ENCODE results near the gene TDG.

Gene TDG

DNA sequence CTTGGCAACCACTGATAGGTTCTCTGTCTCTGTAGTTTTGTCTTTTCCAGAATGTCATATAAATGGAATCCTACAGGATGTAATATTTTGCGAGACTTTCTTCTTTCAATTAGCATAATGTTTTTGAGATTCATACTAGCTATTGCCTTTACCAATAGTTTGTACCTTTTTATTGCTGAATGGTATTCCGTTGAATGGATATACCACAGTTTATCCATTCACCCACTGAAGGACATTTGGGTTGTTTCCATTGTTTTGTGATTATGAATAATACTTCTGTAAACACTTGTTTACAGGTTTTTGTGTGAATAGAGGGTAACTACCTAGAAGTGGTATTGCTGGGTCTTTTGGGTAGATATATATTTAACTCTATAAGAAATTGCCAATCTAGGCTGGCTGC is 58.0 kb downstream of the TDG start:
- H3K27ac ChIP-seq (ENCODE audit: low read length) = no peak overlapping the region
- no peaks in the 10 kb centered on the region for H3K9me2 ChIP-seq (replicated peaks; ENCODE audit: insufficient read depth, low read length)
- H3K9ac ChIP-seq (ENCODE audit: low read length) = no peak overlapping the region
- TF ChIP-seq, protein P1, sequence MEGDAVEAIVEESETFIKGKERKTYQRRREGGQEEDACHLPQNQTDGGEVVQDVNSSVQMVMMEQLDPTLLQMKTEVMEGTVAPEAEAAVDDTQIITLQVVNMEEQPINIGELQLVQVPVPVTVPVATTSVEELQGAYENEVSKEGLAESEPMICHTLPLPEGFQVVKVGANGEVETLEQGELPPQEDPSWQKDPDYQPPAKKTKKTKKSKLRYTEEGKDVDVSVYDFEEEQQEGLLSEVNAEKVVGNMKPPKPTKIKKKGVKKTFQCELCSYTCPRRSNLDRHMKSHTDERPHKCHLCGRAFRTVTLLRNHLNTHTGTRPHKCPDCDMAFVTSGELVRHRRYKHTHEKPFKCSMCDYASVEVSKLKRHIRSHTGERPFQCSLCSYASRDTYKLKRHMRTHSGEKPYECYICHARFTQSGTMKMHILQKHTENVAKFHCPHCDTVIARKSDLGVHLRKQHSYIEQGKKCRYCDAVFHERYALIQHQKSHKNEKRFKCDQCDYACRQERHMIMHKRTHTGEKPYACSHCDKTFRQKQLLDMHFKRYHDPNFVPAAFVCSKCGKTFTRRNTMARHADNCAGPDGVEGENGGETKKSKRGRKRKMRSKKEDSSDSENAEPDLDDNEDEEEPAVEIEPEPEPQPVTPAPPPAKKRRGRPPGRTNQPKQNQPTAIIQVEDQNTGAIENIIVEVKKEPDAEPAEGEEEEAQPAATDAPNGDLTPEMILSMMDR (IDR thresholded peaks at IDR 0.05; ENCODE audit: low read length) = no peak
- TF ChIP-seq EZH2phosphoT487 (IDR thresholded peaks at IDR 0.05; ENCODE audit: low read length) (no peak), EZH2 (optimal IDR thresholded peaks at IDR 0.05; ENCODE audit: low read depth, low read length) (no peak)
- H3K4me2 ChIP-seq (ENCODE audit: low read depth, low read length) = no peak overlapping the region
- no peak overlapping the region for H3K4me3 ChIP-seq (ENCODE audit: low read length)
- no peaks in the 10 kb centered on the region for H3K36me3 ChIP-seq (replicated peaks; ENCODE audit: insufficient read depth, low read length)
- H3K4me1 ChIP-seq (ENCODE audit: low read length) = no peaks in the 10 kb centered on the region
- H3F3A ChIP-seq (ENCODE audit: insufficient read depth, low read length) = no peaks in the 10 kb centered on the region
- H3K27me3 ChIP-seq (replicated peaks; ENCODE audit: insufficient read depth, low read length) = no peaks in the 10 kb centered on the region
- no peaks in the 10 kb centered on the region for H3K9me3 ChIP-seq (replicated peaks; ENCODE audit: insufficient read depth, low read length)
- no peaks in the 10 kb centered on the region for H3K79me2 ChIP-seq (ENCODE audit: low read length)
- no peak overlapping the region for H2AFZ ChIP-seq (ENCODE audit: low read length)
- no peaks in the 10 kb centered on the region for H4K20me1 ChIP-seq (ENCODE audit: insufficient read depth, low read length)
- no peak for DNase-seq

DNA sequence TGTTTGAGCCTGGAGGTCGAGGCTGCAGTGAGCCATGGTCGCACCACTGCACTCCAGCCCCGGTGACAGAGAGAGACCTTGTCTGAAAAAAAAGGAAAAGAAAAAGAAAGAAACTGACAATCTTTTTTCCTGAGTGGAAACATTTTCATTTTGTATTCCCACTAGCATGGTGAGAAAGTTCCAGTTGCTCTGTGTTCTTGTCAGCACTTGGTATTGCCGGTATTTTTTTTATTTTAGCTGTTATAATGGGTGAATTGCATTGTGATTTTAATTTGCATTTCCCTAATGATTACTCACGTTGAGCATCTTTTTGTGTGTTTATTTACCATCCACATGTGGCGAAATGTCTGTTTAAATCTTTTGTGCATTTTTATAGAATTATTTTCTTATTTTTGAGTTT is 58.7 kb downstream of the TDG start:
- no peak overlapping the region for H3K9ac ChIP-seq (ENCODE audit: low read length)
- H3K4me2 ChIP-seq (ENCODE audit: low read depth, low read length) = no peak overlapping the region
- H3K9me3 ChIP-seq (replicated peaks; ENCODE audit: insufficient read depth, low read length) = no peaks in the 10 kb centered on the region
- no peaks in the 10 kb centered on the region for H3K79me2 ChIP-seq (ENCODE audit: low read length)
- H3F3A ChIP-seq (ENCODE audit: insufficient read depth, low read length) = no peaks in the 10 kb centered on the region
- H3K27me3 ChIP-seq (replicated peaks; ENCODE audit: insufficient read depth, low read length) = no peaks in the 10 kb centered on the region
- H3K36me3 ChIP-seq (replicated peaks; ENCODE audit: insufficient read depth, low read length) = no peaks in the 10 kb centered on the region
- no peaks in the 10 kb centered on the region for H3K9me2 ChIP-seq (replicated peaks; ENCODE audit: insufficient read depth, low read length)
- H3K27ac ChIP-seq (ENCODE audit: low read length) = no peak overlapping the region
- H3K4me1 ChIP-seq (ENCODE audit: low read length) = no peaks in the 10 kb centered on the region
- no peak overlapping the region for H2AFZ ChIP-seq (ENCODE audit: low read length)
- TF ChIP-seq EZH2 (optimal IDR thresholded peaks at IDR 0.05; ENCODE audit: low read depth, low read length) = no peak
- TF ChIP-seq, protein P1 (IDR thresholded peaks at IDR 0.05; ENCODE audit: low read length) = no peak
- TF ChIP-seq EZH2phosphoT487 (IDR thresholded peaks at IDR 0.05; ENCODE audit: low read length) = no peak
- no peak overlapping the region for H3K4me3 ChIP-seq (ENCODE audit: low read length)
- no peaks in the 10 kb centered on the region for H4K20me1 ChIP-seq (ENCODE audit: insufficient read depth, low read length)
- no peak for DNase-seq

DNA sequence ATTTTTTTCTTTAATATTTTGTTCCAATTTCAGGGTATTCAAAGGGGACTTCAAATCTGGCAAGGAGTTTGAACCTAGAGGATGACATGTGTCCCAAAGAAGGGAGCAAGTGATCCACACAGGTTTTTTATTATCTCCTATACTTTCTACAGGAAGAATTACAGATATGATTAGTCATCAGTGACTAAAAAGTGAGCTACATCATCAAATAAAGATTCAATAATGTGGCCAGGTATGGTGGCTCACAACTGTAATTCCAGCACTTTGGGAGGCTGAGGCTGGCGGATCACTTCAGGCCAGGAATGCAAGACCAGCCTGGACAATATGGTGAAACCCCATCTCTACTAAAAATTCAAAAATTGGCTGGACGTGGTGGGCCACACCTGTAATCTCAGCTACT is 60.1 kb downstream of the TDG start:
- Histone ChIP-seq H3F3A (ENCODE audit: insufficient read depth, low read length) (no peaks in the 10 kb centered on the region), H3K4me1 (ENCODE audit: low read length) (no peaks in the 10 kb centered on the region), H3K27me3 (replicated peaks; ENCODE audit: insufficient read depth, low read length) (no peaks in the 10 kb centered on the region), H2AFZ (ENCODE audit: low read length) (no peak overlapping the region), H3K4me3 (ENCODE audit: low read length) (no peak overlapping the region), H3K9me3 (replicated peaks; ENCODE audit: insufficient read depth, low read length) (no peaks in the 10 kb centered on the region), H3K36me3 (replicated peaks; ENCODE audit: insufficient read depth, low read length) (no peaks in the 10 kb centered on the region), H3K9ac (ENCODE audit: low read length) (no peak overlapping the region), H4K20me1 (ENCODE audit: insufficient read depth, low read length) (no peaks in the 10 kb centered on the region), H3K27ac (ENCODE audit: low read length) (no peak overlapping the region), H3K79me2 (ENCODE audit: low read length) (no peaks in the 10 kb centered on the region), H3K4me2 (ENCODE audit: low read depth, low read length) (no peak overlapping the region), H3K9me2 (replicated peaks; ENCODE audit: insufficient read depth, low read length) (no peaks in the 10 kb centered on the region)
- TF ChIP-seq EZH2 (optimal IDR thresholded peaks at IDR 0.05; ENCODE audit: low read depth, low read length) (no peak), EZH2phosphoT487 (IDR thresholded peaks at IDR 0.05; ENCODE audit: low read length) (no peak)
- TF ChIP-seq, protein P1 (IDR thresholded peaks at IDR 0.05; ENCODE audit: low read length) = no peak
- DNase-seq = no peak
